NK-92 treated with Interleukin-12 subunit alpha and Interleukin-12 subunit beta, amount 100 ng/mL, for 24 hours (cell line): ENCODE results near the gene BCOR.

ENCODE experiments used
- DNase-seq: peaks from one replicate; lab custom pipeline; 2025; lab: John Stamatoyannopoulos, UW

BCOR gene

DNA sequence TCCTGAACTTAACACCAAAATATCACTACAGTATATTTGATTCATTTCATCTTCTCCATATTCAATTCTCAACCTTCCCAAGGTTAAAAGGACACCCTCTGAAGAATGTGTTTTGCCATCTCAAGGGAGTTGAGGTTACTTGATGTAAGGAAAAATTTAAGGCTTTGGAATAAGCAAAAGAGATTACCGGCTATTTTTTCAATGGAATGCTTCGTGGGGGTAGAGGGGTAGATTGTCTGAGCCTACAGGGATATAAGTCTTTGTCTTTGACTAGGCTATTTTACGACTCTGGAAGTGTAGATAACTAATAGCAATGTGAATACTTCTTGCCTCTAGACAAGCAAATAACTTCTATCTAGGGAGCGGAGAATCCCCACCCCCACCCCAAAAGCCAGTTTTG is 78.2 kb downstream of the BCOR start:
- no peak for DNase-seq

- DNase-seq, result no peak
Observed at GRCh38 chrX:40018041-40018440, 79.7 kb downstream of the BCOR start.

- DNase-seq, result no peak
Observed at GRCh38 chrX:40016749-40017148, 81.0 kb downstream of the BCOR start.

DNA sequence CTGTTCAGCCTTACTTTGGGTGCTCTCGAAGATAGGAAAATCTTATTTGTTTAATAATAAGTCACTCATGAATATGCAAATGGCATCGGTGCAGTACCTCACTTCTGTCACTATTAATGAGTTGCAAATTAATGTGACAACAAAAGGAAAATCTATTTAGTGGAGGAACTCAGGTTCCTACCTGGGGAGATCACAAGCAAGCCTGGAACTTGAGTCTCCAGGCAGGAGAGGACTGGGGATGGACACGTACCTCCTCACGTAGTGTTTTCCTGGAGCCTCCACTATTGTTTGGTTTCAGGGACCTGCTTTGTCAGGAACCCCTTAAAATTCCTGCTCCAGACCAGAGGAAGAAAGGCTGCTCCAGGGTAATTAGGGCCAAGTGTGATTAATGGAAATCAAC is 82.1 kb downstream of the BCOR start:
- no peak for DNase-seq

DNA sequence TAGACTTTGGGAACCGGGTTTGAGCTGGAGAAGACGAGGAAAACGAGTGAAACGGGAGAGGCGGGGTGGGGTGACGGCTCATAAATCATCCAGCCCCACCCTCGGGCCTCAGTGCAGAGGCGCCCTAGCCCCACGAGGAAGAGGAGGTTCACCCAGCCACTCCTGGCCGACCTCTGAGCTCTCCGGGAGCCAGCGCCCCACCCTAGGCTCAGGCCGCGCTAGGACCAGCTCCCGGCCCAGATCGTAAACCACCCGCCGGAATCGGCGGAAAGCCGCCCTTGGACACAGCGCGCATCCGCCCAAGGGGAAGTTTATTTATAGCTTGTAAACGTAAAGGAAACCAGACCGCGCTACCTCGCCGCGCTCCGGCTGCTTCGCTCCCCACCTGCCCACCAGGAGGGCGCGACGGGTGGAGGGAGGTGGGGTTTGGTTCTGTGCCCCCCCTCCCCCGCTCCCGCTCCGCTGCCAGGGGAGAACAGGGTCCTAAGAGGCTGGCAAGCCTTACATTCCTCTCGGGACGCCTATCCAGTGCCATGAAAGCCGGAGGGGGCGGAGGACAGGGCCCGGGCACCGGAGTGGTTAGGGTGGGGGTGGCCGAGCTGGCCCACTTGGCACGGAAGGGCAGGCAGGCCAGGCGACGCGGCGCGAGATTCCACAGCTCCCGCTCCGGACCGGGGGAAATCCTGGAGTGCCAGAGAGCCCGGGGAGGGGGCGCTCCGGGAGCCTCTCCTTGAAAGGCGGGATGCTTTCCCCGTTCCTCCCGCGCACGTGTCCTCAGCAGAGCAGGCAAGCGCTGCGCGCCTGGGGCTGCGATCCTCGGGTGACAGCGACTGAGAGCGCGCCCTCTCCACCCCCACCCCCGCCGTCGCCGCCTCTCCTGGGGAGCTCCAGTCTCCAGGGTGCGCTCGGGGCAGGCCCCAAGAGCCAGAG is 84.2 kb downstream of the BCOR start:
- peak; percentile 55 for DNase-seq

GRCh38 chrX:40012868-40013265 is 84.9 kb downstream of the BCOR start:
- DNase-seq, result peak; percentile 41

DNA sequence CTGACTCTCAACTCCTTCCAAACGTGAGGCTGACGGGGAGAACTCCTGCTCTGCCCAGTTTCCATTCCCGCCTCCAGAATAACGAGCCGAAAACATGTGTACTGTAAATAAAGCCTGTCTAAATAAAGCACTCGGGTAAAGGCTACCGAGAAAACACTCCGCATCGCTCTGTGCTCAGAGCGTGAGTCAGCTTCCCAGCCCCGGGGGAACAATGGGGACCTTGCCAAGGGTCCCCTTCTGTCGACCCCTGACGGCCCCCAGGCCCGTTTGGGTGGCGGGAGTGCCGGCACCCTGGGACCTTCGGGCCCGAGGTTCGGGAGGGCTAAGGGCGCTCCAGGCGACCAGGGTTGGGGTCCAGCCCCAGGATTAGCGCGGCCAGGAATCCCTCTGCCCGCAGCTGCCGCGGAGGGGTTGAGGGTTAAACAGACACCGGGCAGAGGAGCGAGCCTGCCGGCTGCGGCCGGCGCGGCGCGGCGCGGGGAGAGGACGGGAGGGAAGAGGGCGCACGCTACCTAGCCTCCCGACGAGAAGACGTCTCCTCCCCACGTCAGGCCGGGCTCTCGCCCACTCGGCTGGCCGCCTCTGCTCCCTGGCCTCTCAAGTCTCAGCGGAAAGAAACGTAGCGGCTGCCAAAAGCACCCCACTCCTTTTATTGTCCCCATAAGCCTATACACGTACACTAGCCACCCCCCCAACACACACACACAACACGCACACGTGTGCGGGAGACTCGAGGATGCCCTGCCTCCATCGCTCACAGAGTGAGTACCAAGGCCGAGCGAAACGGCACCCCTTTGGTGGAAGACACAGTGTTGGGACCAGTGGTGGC is 85.5 kb downstream of the BCOR start:
- no peak for DNase-seq

- no peak for DNase-seq
Observed at GRCh38 chrX:40011322-40012038, 86.3 kb downstream of the BCOR start.

GRCh38 chrX:40010550-40011321 is 87.0 kb downstream of the BCOR start:
- DNase-seq, result no peak

DNA sequence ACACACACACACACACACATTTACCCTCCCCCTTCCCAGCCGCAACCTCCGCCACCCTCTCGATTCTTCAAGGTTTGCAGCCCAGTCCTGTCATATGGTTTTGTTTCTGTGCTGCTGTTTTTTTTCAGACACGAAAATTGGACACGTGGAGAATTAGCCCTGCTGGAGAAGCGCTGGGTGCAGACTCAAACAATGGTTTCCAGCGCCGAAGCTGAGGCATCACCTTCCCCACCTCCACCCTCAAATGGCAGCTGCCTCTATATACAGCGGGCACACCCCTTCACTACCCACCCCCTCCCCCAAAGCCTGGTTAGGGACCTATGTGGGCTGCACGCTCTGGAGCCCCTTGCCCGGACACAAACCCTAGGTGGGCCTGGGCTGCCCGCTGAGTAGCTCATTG is 87.9 kb downstream of the BCOR start:
- no peak for DNase-seq

- no peak for DNase-seq
Observed at GRCh38 chrX:40009462-40009851, 88.3 kb downstream of the BCOR start.

DNA sequence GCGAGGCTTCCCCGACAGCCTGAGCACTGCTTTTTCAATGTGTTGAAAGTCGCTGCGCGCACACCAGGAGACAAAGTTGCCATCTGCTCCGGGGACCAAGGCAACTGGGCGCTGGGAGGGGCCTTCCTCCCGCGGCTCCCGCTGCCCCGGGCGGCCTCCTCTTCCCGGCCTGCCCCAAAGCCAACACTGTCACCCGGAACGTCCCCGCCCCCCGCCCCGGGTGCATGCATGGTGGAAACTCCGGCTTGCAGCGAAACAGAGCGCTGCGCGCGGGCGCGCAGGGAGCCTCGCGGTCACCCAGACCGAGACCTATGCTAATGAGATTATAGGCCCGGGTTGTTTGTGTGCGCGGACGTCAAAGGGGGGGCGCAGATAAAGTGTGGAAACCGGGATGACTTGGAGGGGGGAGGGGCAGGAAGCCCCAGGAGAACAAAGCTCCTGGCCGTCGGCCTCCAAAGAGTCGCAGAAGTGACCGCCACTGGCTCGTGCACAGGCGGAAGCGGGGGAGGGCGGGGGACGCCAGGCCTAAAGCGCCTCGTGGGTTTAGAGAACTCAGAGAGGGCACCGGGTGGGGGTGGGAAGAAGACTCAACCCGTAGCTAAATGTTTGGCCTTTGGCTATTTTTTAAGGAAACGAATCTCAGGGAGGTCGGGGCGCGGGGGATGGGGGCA is 88.8 kb downstream of the BCOR start:
- no peak for DNase-seq

- DNase-seq, result no peak
Observed at GRCh38 chrX:40007756-40008705, 89.7 kb downstream of the BCOR start.

GRCh38 chrX:40007131-40007755 is 90.5 kb downstream of the BCOR start:
- DNase-seq, result no peak

DNA sequence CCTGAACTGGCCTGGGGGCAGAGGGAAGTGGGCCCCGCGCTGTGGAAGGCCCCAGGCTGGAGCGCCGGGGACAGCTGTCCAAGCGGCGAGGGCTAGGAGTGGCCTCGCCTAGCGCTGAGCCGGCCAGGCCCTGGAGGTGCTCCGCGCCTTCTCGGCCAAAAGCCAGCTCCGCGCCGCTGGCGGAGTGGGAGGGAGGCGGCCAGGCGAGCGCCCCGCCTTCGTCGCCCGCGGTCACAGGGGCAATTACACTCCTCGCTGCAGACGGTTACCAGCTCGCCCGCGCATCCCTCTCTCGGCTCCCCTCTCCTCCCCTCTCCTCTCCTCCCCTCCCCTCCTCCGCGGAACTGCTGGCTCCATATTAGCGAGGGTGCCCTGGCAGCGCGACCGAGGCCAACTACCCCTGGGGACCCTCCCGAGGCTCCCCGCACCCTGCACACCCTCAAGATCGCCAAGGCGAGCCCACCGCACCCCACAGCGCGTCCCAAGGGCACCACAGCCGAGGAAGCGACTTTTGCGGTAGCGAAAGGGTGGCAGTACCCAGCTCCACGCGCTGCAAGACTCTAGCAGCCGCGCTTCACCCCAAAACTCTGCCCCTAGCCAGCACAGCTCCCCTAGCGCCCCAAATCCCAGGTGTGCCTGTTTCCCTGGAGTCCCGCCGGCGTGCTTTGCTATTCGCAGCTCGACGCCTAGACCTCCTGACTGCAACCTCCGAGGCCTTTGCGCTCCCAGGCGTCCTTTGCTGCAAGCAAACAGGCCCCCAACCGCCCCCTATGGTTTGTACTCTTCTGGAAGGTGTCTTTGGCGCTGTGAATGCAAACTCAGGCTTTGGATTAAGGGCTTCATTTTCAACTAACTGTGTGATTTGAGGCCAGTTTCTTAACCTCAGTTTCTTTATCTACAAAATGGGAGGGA is 91.4 kb downstream of the BCOR start:
- no peak for DNase-seq

GRCh38 chrX:40005292-40006011 is 92.3 kb downstream of the BCOR start:
- DNase-seq, result no peak

- DNase-seq, result no peak
Observed at GRCh38 chrX:40004921-40005291, 92.9 kb downstream of the BCOR start.

DNA sequence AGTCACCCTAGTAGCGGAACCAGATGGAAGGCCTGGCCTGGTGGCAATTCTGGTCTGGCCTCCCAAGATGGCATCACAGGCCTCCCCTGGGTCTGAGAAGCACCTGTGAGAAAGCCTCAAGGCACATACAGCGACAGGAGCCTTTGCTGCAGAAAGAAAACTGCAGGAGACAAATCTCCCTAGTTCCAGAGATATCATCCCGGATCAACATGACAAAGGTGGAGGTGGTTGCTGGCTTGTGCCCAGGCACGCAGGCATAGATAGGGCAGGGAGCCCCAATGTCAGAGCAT is 93.6 kb downstream of the BCOR start:
- DNase-seq, result no peak
